GM12875 (cell line): ENCODE measurements around the gene RPL10.
A peak's percentile ranks its signal among the peaks of the same experiment; 100 is the strongest.

Experiments
- H3K4me3 ChIP-seq: one replicate; pipeline ENCODE4 v1.5.1; 2011; ENCODE audit warnings: low read depth, low read length, control low read depth
- CTCF ChIP-seq: IDR thresholded peaks from 2 replicates; pipeline ENCODE4 v1.5.1; 2011; ENCODE audit warnings: low read depth, mild to moderate bottlenecking, control low read depth, inconsistent platforms, low read length, moderate library complexity, borderline replicate concordance; ENCODE audit not compliant: insufficient read depth

The RPL10 gene

GRCh38 chrX:154373340-154374306 lies 24.6 kb upstream of the RPL10 start:
- TF ChIP-seq CTCF = peak; percentile 49; the same call in 1 of the 2 replicates
- peak overlapping the region; percentile 39 for H3K4me3 ChIP-seq

GRCh38 chrX:154374313-154375155 lies 23.6 kb upstream of the RPL10 start, which contains the start of gene FLNA:
Gene FLNA (minus strand): TSS chrX:154374634. CDS start chrX:154371245, 3,389 bp downstream.
- no peak for TF ChIP-seq CTCF

GRCh38 chrX:154375156-154375504 lies 23.0 kb upstream of the RPL10 start:
- no peak overlapping the region for H3K4me3 ChIP-seq
- no peak for TF ChIP-seq CTCF

More at GRCh38 chrX:154374313-154375155, 23.6 kb upstream of the RPL10 start, which contains the start of gene FLNA:
- peak within 1 kb of the TSS; percentile 39 for H3K4me3 ChIP-seq

GRCh38 chrX:154376774-154377173 lies 21.4 kb upstream of the RPL10 start:
- no peak for TF ChIP-seq CTCF
- no peak overlapping the region for H3K4me3 ChIP-seq

GRCh38 chrX:154378059-154378798 lies 19.9 kb upstream of the RPL10 start:
- no peak for TF ChIP-seq CTCF
- H3K4me3 ChIP-seq = peak overlapping the region; percentile 51

GRCh38 chrX:154378799-154379568 lies 19.2 kb upstream of the RPL10 start, which contains the start of gene EMD:
Gene EMD (plus strand): TSS chrX:154379295. CDS start chrX:154379485, 190 bp downstream.
- TF ChIP-seq CTCF = no peak
- H3K4me3 ChIP-seq = peak within 1 kb of the TSS; percentile 82
